HG02885 (cell line): ENCODE data around the gene GPATCH11.

ENCODE experiments used
- ATAC-seq: cut with Tn5 transposase; IDR thresholded peaks from one replicate; pipeline ENCODE4 v1.9.1; 2021; ENCODE audit warnings: mild to moderate bottlenecking; ENCODE audit not compliant: unreplicated experiment, poor library complexity

GPATCH11 gene

GRCh38 chr2:37104178-37104577 lies 19.9 kb downstream of the GPATCH11 start:
- ATAC-seq = no peak

- no peak for ATAC-seq
Measured at GRCh38 chr2:37105150-37105549, 20.8 kb downstream of the GPATCH11 start.

- ATAC-seq = no peak
Measured at GRCh38 chr2:37109523-37109922, 25.2 kb downstream of the GPATCH11 start.

- no peak for ATAC-seq
Measured at GRCh38 chr2:37110306-37111212, 26.2 kb downstream of the GPATCH11 start.

GRCh38 chr2:37111958-37112357 lies 27.6 kb downstream of the GPATCH11 start:
- no peak for ATAC-seq

- no peak for ATAC-seq
Measured at GRCh38 chr2:37117566-37117965, 33.2 kb downstream of the GPATCH11 start.

GRCh38 chr2:37119157-37119556 lies 34.8 kb downstream of the GPATCH11 start:
- ATAC-seq = no peak

GRCh38 chr2:37125416-37125815 lies 41.1 kb downstream of the GPATCH11 start:
- ATAC-seq = no peak

GRCh38 chr2:37132914-37133313 lies 48.6 kb downstream of the GPATCH11 start:
- no peak for ATAC-seq

- no peak for ATAC-seq
Measured at GRCh38 chr2:37142546-37142945, 58.2 kb downstream of the GPATCH11 start.

- no peak for ATAC-seq
Measured at GRCh38 chr2:37143974-37144373, 59.7 kb downstream of the GPATCH11 start.

GRCh38 chr2:37146062-37146461 lies 61.7 kb downstream of the GPATCH11 start:
- no peak for ATAC-seq

GRCh38 chr2:37148325-37148724 lies 64.0 kb downstream of the GPATCH11 start:
- ATAC-seq = no peak
